SJCRH30 (cell line): ENCODE results near the gene CXCR2. TPM values are rescaled to one million over a fixed set of nuclear protein-coding genes. Genes with fewer than 3 reads are reported as not detected.
"Not testable (repeated sequence)": the region's sequence is repeated elsewhere in the genome, so short reads cannot be mapped to it uniquely, and the experiment has no call there.

ENCODE experiments used
- DNase-seq, 2 experiments: peaks; one replicate each; pipeline ENCODE4 v3.0.0-alpha.2; 2015 to 2020
- H3K27ac ChIP-seq: fragments of 250-450 bp; sonication (Bioruptor Pico); 2 replicates; pipeline ENCODE4 v1.5.1; 2020; ENCODE audit warnings: mild to moderate bottlenecking, moderate library complexity
- H3K27me3 ChIP-seq: fragments of 250-450 bp; sonication (Bioruptor Pico); 2 replicates; pipeline ENCODE4 v1.5.1; 2020; ENCODE audit warnings: mild to moderate bottlenecking, moderate library complexity
- H3K36me3 ChIP-seq: fragments of 250-450 bp; sonication (Bioruptor Pico); 2 replicates; pipeline ENCODE4 v1.5.1; 2020; ENCODE audit warnings: mild to moderate bottlenecking, moderate library complexity
- H3K4me1 ChIP-seq: fragments of 250-450 bp; sonication (Bioruptor Pico); 2 replicates; pipeline ENCODE4 v1.5.1; 2020; ENCODE audit warnings: mild to moderate bottlenecking, moderate library complexity
- H3K4me3 ChIP-seq: fragments of 250-450 bp; sonication (Bioruptor Pico); 2 replicates; pipeline ENCODE4 v1.5.1; 2020; ENCODE audit warnings: mild to moderate bottlenecking, moderate library complexity
- H3K9me3 ChIP-seq: fragments of 250-450 bp; sonication (Bioruptor Pico); replicated peaks from 2 replicates; pipeline ENCODE4 v1.5.1; 2020; ENCODE audit warnings: mild to moderate bottlenecking, moderate library complexity
- total RNA-seq: library from RNA; depleted of rRNA; stranded (reverse); fragments of >200 nt; shearing (Covaris generic); gene quantifications from 2 replicates; pipeline ENCODE4 v1.2.3, GENCODE V29; 2014; rRNA removed

The CXCR2 gene
- not detected in 2 replicates for total RNA-seq

GRCh38 chr2:218125626-218126080, at the start of gene CXCR2:
CXCR2 (plus strand) TSS chr2:218126028; CDS start chr2:218134802, 8,774 bp downstream.
- DNase-seq: no peak
- Histone ChIP-seq H3K9me3 (peaks cover 6% of the 10 kb centered on the region; the same call in 1 of the 2 replicates), H3K4me3 (no peak within 1 kb of the TSS), H3K27ac (no peak within 1 kb of the TSS), H3K36me3 (no peaks in the 10 kb centered on the region), H3K27me3 (no peaks in the 10 kb centered on the region; the same call in 1 of the 2 replicates), H3K4me1 (no peaks in the 10 kb centered on the region)

GRCh38 chr2:218077464-218078216, 48.2 kb upstream of the CXCR2 start:
- DNase-seq: no peak
- H3K4me3 ChIP-seq: no peak overlapping the region
- H3K27ac ChIP-seq: no peak overlapping the region
- peaks cover 1% of the 10 kb centered on the region; the same call in 1 of the 2 replicates for H3K27me3 ChIP-seq
- no peaks in the 10 kb centered on the region for H3K9me3 ChIP-seq
- H3K4me1 ChIP-seq: no peaks in the 10 kb centered on the region
- H3K36me3 ChIP-seq: no peaks in the 10 kb centered on the region

GRCh38 chr2:218079943-218080913, 45.6 kb upstream of the CXCR2 start:
- no peak overlapping the region for H3K4me3 ChIP-seq
- H3K27me3 ChIP-seq: no peaks in the 10 kb centered on the region
- no peak overlapping the region for H3K27ac ChIP-seq
- no peaks in the 10 kb centered on the region for H3K36me3 ChIP-seq
- H3K9me3 ChIP-seq: no peaks in the 10 kb centered on the region
- no peak for DNase-seq
- H3K4me1 ChIP-seq: no peaks in the 10 kb centered on the region

GRCh38 chr2:218081063-218081462, 44.8 kb upstream of the CXCR2 start:
- no peak for DNase-seq
- Histone ChIP-seq H3K4me3 (no peak overlapping the region), H3K27me3 (no peaks in the 10 kb centered on the region), H3K4me1 (no peaks in the 10 kb centered on the region), H3K27ac (no peak overlapping the region), H3K9me3 (no peaks in the 10 kb centered on the region), H3K36me3 (no peaks in the 10 kb centered on the region)

GRCh38 chr2:218081695-218082094, 44.1 kb upstream of the CXCR2 start:
- H3K4me1 ChIP-seq: no peaks in the 10 kb centered on the region
- H3K4me3 ChIP-seq: no peak overlapping the region
- no peaks in the 10 kb centered on the region for H3K27me3 ChIP-seq
- H3K36me3 ChIP-seq: no peaks in the 10 kb centered on the region
- no peak overlapping the region for H3K27ac ChIP-seq
- H3K9me3 ChIP-seq: no peaks in the 10 kb centered on the region
- DNase-seq: no peak

- Histone ChIP-seq H3K4me1 (no peaks in the 10 kb centered on the region), H3K4me3 (no peak overlapping the region), H3K9me3 (no peaks in the 10 kb centered on the region), H3K36me3 (no peaks in the 10 kb centered on the region), H3K27ac (no peak overlapping the region), H3K27me3 (no peaks in the 10 kb centered on the region)
- no peak for DNase-seq
Observed at GRCh38 chr2:218082586-218083351, 43.1 kb upstream of the CXCR2 start.

- no peak overlapping the region for H3K27ac ChIP-seq
- H3K4me1 ChIP-seq: no peaks in the 10 kb centered on the region
- no peak overlapping the region for H3K4me3 ChIP-seq
- no peaks in the 10 kb centered on the region for H3K27me3 ChIP-seq
- DNase-seq: no peak
- H3K36me3 ChIP-seq: no peaks in the 10 kb centered on the region
- H3K9me3 ChIP-seq: no peaks in the 10 kb centered on the region
Observed at GRCh38 chr2:218083352-218083676, 42.5 kb upstream of the CXCR2 start.

GRCh38 chr2:218086478-218086877, 39.4 kb upstream of the CXCR2 start:
- no peak for DNase-seq
- Histone ChIP-seq H3K4me3 (no peak overlapping the region), H3K36me3 (no peaks in the 10 kb centered on the region), H3K27ac (no peak overlapping the region), H3K9me3 (no peaks in the 10 kb centered on the region), H3K4me1 (no peaks in the 10 kb centered on the region), H3K27me3 (no peaks in the 10 kb centered on the region)

- Histone ChIP-seq H3K4me1 (no peaks in the 10 kb centered on the region), H3K27me3 (no peaks in the 10 kb centered on the region), H3K9me3 (no peaks in the 10 kb centered on the region), H3K4me3 (no peak overlapping the region), H3K27ac (no peak overlapping the region), H3K36me3 (no peaks in the 10 kb centered on the region)
- no peak for DNase-seq
Observed at GRCh38 chr2:218089259-218089658, 36.6 kb upstream of the CXCR2 start.

GRCh38 chr2:218091746-218092145, 34.1 kb upstream of the CXCR2 start:
- Histone ChIP-seq H3K9me3 (no peaks in the 10 kb centered on the region), H3K4me3 (no peak overlapping the region), H3K4me1 (no peaks in the 10 kb centered on the region), H3K36me3 (no peaks in the 10 kb centered on the region), H3K27me3 (no peaks in the 10 kb centered on the region), H3K27ac (no peak overlapping the region)
- no peak for DNase-seq

GRCh38 chr2:218093879-218094278, 31.9 kb upstream of the CXCR2 start:
- no peaks in the 10 kb centered on the region for H3K9me3 ChIP-seq
- DNase-seq: no peak
- H3K4me1 ChIP-seq: no peaks in the 10 kb centered on the region
- no peak overlapping the region for H3K4me3 ChIP-seq
- no peaks in the 10 kb centered on the region for H3K36me3 ChIP-seq
- no peak overlapping the region for H3K27ac ChIP-seq
- no peaks in the 10 kb centered on the region for H3K27me3 ChIP-seq

- Histone ChIP-seq H3K27me3 (no peaks in the 10 kb centered on the region), H3K9me3 (no peaks in the 10 kb centered on the region), H3K36me3 (no peaks in the 10 kb centered on the region), H3K27ac (no peak overlapping the region), H3K4me3 (no peak overlapping the region), H3K4me1 (no peaks in the 10 kb centered on the region)
- no peak for DNase-seq
Observed at GRCh38 chr2:218095853-218096252, 30.0 kb upstream of the CXCR2 start.

- no peaks in the 10 kb centered on the region for H3K27me3 ChIP-seq
Observed at GRCh38 chr2:218097975-218098374, 27.9 kb upstream of the CXCR2 start.

GRCh38 chr2:218108834-218109233, 17.0 kb upstream of the CXCR2 start:
- not testable (repeated sequence) for H3K4me1 ChIP-seq, H3K4me3 ChIP-seq, H3K9me3 ChIP-seq, DNase-seq, H3K36me3 ChIP-seq, H3K27ac ChIP-seq, H3K27me3 ChIP-seq

More at GRCh38 chr2:218097975-218098374, 27.9 kb upstream of the CXCR2 start:
- no peaks in the 10 kb centered on the region for H3K4me1 ChIP-seq
- H3K9me3 ChIP-seq: no peaks in the 10 kb centered on the region
- DNase-seq: no peak
- no peaks in the 10 kb centered on the region for H3K36me3 ChIP-seq
- H3K4me3 ChIP-seq: no peak overlapping the region
- H3K27ac ChIP-seq: no peak overlapping the region
